SK-N-SH (cell line): ENCODE results near the gene LRRC38.

Experiments
- ELF1 ChIP-seq: IDR thresholded peaks from 2 replicates; pipeline ENCODE4 v1.4.0; 2012
- EP300 ChIP-seq, 2 experiments: IDR thresholded peaks; 2 replicates each; pipeline versions ENCODE4 v1.4.0 to v1.6.1; 2012; ENCODE audit warnings: borderline replicate concordance in 1 of 2, low read depth in 1 of 2, low read length in 1 of 2
- EZH2phosphoT487 ChIP-seq: fragments of 200-600 bp; sonication (generic); IDR thresholded peaks from 2 replicates; pipeline ENCODE4 v1.6.1; 2017; ENCODE audit warnings: low read depth, mixed run types, mild to moderate bottlenecking, antibody characterized with exemption, moderate library complexity, borderline replicate concordance
- FOSL2 ChIP-seq: IDR thresholded peaks from 2 replicates; pipeline ENCODE4 v1.4.0; 2012; ENCODE audit warnings: low read depth, mild to moderate bottlenecking, moderate library complexity, borderline replicate concordance
- FOXJ3 ChIP-seq: sonication (generic); formaldehyde crosslinking; IDR thresholded peaks from 2 replicates; pipeline ENCODE4 v1.5.1; 2020; ENCODE audit warnings: mild to moderate bottlenecking, missing genetic modification reagents
- MXI1 ChIP-seq: IDR thresholded peaks from 2 replicates; pipeline ENCODE4 v1.6.1; 2012; ENCODE audit warnings: mild to moderate bottlenecking, low read depth, low read length, improper control_type of control experiment
- TAF1 ChIP-seq: IDR thresholded peaks from 2 replicates; pipeline ENCODE4 v1.6.1; 2012; ENCODE audit warnings: low read depth, mild to moderate bottlenecking, low read length, moderate library complexity, borderline replicate concordance
- TF ChIP-seq, protein P1 (sequence below): fragments of 150-350 bp; IDR thresholded peaks from 2 replicates; pipeline ENCODE4 v1.6.1; 2017; ENCODE audit warnings: antibody characterized with exemption, low read length, low read depth, borderline replicate concordance
- TF ChIP-seq, protein P2 (sequence below): fragments of 200-600 bp; sonication (generic); IDR thresholded peaks from 2 replicates; pipeline ENCODE4 v1.6.1; 2017; ENCODE audit warnings: antibody characterized with exemption, mild to moderate bottlenecking, moderate library complexity
- TF ChIP-seq, protein P3 (sequence below): IDR thresholded peaks from 2 replicates; pipeline ENCODE4 v1.4.0; 2012; ENCODE audit warnings: low read depth, borderline replicate concordance

DNA sequence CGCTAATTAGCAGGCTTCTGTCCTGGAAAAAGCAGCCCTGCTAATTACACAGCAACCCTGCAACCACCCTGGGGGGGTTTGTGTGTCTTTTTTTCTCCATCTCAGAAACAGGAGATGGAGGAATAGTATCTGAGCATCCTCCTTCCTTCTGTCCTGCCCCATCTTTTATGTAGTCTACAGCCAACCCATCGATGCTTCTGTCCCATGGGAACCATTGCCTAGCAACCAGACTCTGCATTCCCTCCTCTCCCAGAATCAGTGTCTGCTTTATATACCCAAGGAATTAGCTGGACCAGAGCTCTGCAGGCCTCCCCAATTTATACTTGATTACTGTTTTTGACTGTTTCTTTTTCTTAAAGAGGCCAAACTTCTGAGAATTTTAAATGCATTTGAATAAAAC is 35.1 kb downstream of the LRRC38 start:
- TF ChIP-seq, protein P1, sequence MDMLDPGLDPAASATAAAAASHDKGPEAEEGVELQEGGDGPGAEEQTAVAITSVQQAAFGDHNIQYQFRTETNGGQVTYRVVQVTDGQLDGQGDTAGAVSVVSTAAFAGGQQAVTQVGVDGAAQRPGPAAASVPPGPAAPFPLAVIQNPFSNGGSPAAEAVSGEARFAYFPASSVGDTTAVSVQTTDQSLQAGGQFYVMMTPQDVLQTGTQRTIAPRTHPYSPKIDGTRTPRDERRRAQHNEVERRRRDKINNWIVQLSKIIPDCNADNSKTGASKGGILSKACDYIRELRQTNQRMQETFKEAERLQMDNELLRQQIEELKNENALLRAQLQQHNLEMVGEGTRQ: no peak
- no peak for TF ChIP-seq TAF1
- TF ChIP-seq, protein P2, sequence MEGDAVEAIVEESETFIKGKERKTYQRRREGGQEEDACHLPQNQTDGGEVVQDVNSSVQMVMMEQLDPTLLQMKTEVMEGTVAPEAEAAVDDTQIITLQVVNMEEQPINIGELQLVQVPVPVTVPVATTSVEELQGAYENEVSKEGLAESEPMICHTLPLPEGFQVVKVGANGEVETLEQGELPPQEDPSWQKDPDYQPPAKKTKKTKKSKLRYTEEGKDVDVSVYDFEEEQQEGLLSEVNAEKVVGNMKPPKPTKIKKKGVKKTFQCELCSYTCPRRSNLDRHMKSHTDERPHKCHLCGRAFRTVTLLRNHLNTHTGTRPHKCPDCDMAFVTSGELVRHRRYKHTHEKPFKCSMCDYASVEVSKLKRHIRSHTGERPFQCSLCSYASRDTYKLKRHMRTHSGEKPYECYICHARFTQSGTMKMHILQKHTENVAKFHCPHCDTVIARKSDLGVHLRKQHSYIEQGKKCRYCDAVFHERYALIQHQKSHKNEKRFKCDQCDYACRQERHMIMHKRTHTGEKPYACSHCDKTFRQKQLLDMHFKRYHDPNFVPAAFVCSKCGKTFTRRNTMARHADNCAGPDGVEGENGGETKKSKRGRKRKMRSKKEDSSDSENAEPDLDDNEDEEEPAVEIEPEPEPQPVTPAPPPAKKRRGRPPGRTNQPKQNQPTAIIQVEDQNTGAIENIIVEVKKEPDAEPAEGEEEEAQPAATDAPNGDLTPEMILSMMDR: no peak
- TF ChIP-seq, protein P3, sequence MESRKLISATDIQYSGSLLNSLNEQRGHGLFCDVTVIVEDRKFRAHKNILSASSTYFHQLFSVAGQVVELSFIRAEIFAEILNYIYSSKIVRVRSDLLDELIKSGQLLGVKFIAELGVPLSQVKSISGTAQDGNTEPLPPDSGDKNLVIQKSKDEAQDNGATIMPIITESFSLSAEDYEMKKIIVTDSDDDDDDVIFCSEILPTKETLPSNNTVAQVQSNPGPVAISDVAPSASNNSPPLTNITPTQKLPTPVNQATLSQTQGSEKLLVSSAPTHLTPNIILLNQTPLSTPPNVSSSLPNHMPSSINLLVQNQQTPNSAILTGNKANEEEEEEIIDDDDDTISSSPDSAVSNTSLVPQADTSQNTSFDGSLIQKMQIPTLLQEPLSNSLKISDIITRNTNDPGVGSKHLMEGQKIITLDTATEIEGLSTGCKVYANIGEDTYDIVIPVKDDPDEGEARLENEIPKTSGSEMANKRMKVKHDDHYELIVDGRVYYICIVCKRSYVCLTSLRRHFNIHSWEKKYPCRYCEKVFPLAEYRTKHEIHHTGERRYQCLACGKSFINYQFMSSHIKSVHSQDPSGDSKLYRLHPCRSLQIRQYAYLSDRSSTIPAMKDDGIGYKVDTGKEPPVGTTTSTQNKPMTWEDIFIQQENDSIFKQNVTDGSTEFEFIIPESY: no peak
- no peak for TF ChIP-seq EZH2phosphoT487
- no peak for TF ChIP-seq FOSL2
- no peak for TF ChIP-seq EP300 (IDR thresholded peaks at IDR 0.05; ENCODE audit: borderline replicate concordance in 1 of 2, low read depth in 1 of 2, low read length in 1 of 2)
- no peak for TF ChIP-seq ELF1
- no peak for TF ChIP-seq MXI1
- TF ChIP-seq FOXJ3: no peak
